Type B pancreatic cell (in vitro differentiated cells): ENCODE results near the gene CAPN5. TPM values are rescaled to one million over a fixed set of nuclear protein-coding genes. Genes with fewer than 3 reads are reported as not detected.

ENCODE experiments used
- DNase-seq: peaks from one replicate; pipeline ENCODE4 v3.0.0; 2021; ENCODE audit warnings: mixed read lengths; ENCODE audit not compliant: unreplicated experiment; ENCODE audit errors: extremely low spot score
- H3K27ac Mint-ChIP-seq: 2 replicates; pipeline ENCODE4 v1.8.0; 2021; ENCODE audit warnings: mild to moderate bottlenecking, mixed read lengths
- H3K27me3 Mint-ChIP-seq: 2 replicates; pipeline ENCODE4 v1.8.0; 2021; ENCODE audit warnings: mixed read lengths
- H3K36me3 Mint-ChIP-seq: 2 replicates; pipeline ENCODE4 v1.8.0; 2021; ENCODE audit warnings: mixed read lengths
- H3K4me1 Mint-ChIP-seq: one replicate; pipeline ENCODE4 v1.8.0; 2021; ENCODE audit warnings: mixed read lengths; ENCODE audit not compliant: unreplicated experiment
- H3K4me3 Mint-ChIP-seq: 2 replicates; pipeline ENCODE4 v1.8.0; 2021; ENCODE audit warnings: mild to moderate bottlenecking, mixed read lengths
- H3K9me3 Mint-ChIP-seq: 2 replicates; pipeline ENCODE4 v1.8.0; 2021; ENCODE audit warnings: mixed read lengths
- total RNA-seq: library from RNA; stranded (reverse); gene quantifications from 2 replicates; pipeline ENCODE4 v1.2.1, GENCODE V29; 2021; ENCODE audit warnings: low replicate concordance
- TF ChIP-seq, protein P1 (sequence below): fragments of 200-600 bp; sonication (generic); conservative IDR thresholded peaks from 2 replicates; pipeline ENCODE4 v1.5.0; 2021; ENCODE audit warnings: antibody characterized with exemption, mild to moderate bottlenecking

Gene CAPN5
- total RNA-seq, 1 donor from 2014 or later = 18.8 TPM

DNA sequence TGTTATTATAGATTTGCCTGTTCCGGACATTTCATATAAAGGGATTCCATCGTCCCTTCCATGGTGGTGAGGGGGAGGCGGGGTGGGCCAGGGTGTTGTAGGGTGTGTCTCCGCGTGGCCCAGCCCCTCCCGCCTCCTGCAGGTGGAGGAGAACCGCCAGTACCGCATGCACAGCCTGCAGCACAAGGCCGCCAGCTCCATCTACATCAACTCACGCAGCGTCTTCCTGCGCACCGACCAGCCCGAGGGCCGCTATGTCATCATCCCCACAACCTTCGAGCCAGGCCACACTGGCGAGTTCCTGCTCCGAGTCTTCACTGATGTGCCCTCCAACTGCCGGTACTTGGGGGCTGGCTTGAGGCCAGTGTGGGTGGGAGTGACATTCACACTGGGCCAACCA is 53.8 kb downstream of the CAPN5 start:
- Mint-ChIP-seq H3K36me3 (no peaks in the 10 kb centered on the region), H3K27ac (no peak overlapping the region)
- TF ChIP-seq, protein P1, sequence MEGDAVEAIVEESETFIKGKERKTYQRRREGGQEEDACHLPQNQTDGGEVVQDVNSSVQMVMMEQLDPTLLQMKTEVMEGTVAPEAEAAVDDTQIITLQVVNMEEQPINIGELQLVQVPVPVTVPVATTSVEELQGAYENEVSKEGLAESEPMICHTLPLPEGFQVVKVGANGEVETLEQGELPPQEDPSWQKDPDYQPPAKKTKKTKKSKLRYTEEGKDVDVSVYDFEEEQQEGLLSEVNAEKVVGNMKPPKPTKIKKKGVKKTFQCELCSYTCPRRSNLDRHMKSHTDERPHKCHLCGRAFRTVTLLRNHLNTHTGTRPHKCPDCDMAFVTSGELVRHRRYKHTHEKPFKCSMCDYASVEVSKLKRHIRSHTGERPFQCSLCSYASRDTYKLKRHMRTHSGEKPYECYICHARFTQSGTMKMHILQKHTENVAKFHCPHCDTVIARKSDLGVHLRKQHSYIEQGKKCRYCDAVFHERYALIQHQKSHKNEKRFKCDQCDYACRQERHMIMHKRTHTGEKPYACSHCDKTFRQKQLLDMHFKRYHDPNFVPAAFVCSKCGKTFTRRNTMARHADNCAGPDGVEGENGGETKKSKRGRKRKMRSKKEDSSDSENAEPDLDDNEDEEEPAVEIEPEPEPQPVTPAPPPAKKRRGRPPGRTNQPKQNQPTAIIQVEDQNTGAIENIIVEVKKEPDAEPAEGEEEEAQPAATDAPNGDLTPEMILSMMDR = no peak

DNA sequence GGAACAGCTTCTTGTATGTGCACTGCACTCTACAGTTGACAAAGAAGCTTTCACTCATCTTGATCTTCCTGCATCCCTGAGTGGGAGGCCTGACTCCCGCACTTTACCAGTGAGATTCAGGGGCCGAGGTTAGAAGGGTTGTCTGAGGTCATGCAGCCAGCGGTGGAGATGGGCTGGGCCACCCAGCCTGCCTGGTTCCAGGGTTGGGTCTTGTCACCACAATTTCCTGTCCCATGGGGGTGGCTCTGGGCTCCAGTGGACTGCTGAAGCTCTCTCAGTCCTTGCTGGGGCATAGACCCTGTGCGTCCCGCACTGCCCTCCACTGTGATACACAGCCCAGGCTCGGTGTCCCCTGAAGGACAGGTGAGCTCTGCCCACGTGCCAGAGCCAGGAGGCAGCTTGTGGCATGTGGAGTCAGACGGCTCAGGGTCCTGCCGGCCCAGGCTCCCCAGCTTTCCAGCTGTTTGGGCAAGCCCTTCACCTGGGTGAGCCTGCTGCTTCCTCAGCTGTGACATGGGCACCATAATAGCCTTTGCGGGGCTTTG is 54.4 kb downstream of the CAPN5 start:
- H3K36me3 Mint-ChIP-seq = no peaks in the 10 kb centered on the region
- DNase-seq = no peak
- no peaks in the 10 kb centered on the region for H3K27me3 Mint-ChIP-seq
- TF ChIP-seq, protein P1 = no peak
- H3K27ac Mint-ChIP-seq = no peak overlapping the region
- no peak overlapping the region for H3K4me3 Mint-ChIP-seq
- no peaks in the 10 kb centered on the region for H3K4me1 Mint-ChIP-seq
- H3K9me3 Mint-ChIP-seq = no peaks in the 10 kb centered on the region

More for the DNA sequence above, 53.8 kb downstream of the CAPN5 start:
- Mint-ChIP-seq H3K4me3 (no peak overlapping the region), H3K27me3 (no peaks in the 10 kb centered on the region), H3K4me1 (no peaks in the 10 kb centered on the region), H3K9me3 (no peaks in the 10 kb centered on the region)
- DNase-seq = no peak

DNA sequence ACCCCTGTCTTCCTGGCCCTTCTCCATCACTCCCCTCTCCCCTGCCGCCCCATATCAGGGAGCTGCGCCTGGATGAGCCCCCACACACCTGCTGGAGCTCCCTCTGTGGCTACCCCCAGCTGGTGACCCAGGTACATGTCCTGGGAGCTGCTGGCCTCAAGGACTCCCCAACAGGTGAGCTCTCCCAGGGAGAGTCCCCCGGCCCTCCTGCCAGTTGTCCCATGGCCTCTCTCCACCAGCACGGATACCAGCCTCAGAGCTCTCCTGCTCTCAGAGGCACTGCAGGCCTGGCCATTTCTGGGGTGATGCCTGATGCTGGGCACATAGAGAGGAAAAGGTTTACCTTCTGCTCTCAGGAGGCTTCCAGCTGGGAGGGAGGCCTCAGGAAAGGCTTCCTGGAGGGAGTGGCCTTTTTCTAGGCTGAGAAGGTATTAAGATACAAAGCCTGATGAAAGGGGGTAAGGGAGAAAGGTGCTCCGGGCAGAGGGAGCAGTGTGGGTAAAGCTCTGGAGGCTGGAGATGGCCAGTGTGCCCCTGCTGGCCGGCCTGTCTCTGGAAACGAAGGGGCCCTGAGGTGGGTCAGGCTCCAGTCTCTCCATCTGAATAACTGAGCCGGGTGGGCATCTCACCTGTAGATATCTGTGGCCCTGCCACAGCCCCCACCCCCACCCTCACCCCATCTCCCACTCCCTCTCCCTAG is 55.3 kb downstream of the CAPN5 start:
- H3K36me3 Mint-ChIP-seq = no peaks in the 10 kb centered on the region
- H3K4me1 Mint-ChIP-seq = no peaks in the 10 kb centered on the region
- H3K4me3 Mint-ChIP-seq = no peak overlapping the region
- H3K27ac Mint-ChIP-seq = no peak overlapping the region
- TF ChIP-seq, protein P1 = no peak
- H3K27me3 Mint-ChIP-seq = no peaks in the 10 kb centered on the region
- DNase-seq = no peak
- no peaks in the 10 kb centered on the region for H3K9me3 Mint-ChIP-seq

DNA sequence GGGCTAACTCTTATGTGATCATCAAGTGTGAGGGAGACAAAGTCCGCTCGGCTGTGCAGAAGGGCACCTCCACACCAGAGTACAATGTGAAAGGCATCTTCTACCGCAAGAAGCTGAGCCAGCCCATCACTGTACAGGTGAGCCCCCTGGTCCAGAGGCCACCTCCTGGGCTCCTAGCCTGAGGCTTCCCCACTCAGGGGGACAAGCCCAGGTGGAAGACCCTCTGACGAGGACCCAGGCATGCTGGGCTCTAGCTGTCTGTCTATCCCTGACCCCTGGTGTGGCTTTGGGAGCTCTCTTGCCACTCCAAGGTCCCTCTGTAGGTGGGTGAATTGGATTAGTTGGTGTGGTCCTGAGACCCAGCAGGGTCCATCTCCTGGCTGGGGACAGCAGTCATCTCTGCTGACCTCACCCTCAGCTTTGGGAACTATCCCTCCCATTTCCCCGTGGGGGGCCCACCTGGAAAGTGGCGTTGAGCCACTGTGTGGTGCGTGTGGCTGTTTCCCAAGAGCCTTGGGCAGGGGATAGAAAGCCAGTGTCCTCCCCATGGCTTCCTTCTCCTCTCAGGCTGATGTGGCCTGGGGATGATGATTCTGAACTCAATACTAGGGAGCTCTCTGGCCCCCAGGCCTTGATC is 55.9 kb downstream of the CAPN5 start:
- no peaks in the 10 kb centered on the region for H3K9me3 Mint-ChIP-seq
- H3K4me1 Mint-ChIP-seq = peaks cover 4% of the 10 kb centered on the region
- H3K4me3 Mint-ChIP-seq = no peak overlapping the region
- TF ChIP-seq, protein P1 = no peak
- no peak overlapping the region for H3K27ac Mint-ChIP-seq
- H3K27me3 Mint-ChIP-seq = no peaks in the 10 kb centered on the region
- H3K36me3 Mint-ChIP-seq = no peaks in the 10 kb centered on the region
- DNase-seq = no peak

DNA sequence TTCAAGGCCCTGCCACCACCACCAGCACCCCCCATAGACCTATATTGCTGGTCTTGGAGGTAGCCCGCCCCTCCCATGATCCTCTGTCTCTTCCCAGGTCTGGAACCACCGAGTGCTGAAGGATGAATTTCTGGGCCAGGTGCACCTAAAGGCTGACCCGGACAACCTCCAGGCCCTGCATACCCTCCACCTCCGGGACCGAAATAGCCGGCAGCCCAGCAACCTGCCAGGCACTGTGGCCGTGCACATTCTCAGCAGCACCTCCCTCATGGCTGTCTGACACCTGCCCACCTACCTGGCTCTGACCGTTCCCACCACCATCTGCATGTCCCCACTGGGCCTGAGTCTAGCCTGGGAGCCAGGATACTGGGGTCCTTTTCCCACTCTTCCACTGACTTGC is 56.8 kb downstream of the CAPN5 start:
- no peak for DNase-seq
- H3K4me3 Mint-ChIP-seq = no peak overlapping the region
- H3K27ac Mint-ChIP-seq = no peak overlapping the region
- H3K36me3 Mint-ChIP-seq = no peaks in the 10 kb centered on the region
- TF ChIP-seq, protein P1 = no peak
- H3K4me1 Mint-ChIP-seq = peaks cover 11% of the 10 kb centered on the region
- H3K9me3 Mint-ChIP-seq = no peaks in the 10 kb centered on the region
- H3K27me3 Mint-ChIP-seq = no peaks in the 10 kb centered on the region
